ENCODE results near the gene PLPPR2. TPM values are rescaled to one million over a fixed set of nuclear protein-coding genes. Genes with fewer than 3 reads are reported as not detected.
"Not testable (repeated sequence)": the region's sequence is repeated elsewhere in the genome, so short reads cannot be mapped to it uniquely, and the experiment has no call there.

PLPPR2 gene, protein sequence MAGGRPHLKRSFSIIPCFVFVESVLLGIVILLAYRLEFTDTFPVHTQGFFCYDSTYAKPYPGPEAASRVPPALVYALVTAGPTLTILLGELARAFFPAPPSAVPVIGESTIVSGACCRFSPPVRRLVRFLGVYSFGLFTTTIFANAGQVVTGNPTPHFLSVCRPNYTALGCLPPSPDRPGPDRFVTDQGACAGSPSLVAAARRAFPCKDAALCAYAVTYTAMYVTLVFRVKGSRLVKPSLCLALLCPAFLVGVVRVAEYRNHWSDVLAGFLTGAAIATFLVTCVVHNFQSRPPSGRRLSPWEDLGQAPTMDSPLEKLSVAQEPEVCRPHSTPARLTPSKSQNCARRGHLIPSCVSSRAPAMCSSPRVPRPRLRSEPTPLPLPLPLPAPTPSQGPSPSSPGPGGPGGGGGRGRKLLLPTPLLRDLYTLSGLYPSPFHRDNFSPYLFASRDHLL
- polyA plus RNA-seq (ENCODE audit: insufficient read length in 4 of 4) = 10 to 100 TPM; 11.7 to 18.7 (median 13.7) TPM

DNA sequence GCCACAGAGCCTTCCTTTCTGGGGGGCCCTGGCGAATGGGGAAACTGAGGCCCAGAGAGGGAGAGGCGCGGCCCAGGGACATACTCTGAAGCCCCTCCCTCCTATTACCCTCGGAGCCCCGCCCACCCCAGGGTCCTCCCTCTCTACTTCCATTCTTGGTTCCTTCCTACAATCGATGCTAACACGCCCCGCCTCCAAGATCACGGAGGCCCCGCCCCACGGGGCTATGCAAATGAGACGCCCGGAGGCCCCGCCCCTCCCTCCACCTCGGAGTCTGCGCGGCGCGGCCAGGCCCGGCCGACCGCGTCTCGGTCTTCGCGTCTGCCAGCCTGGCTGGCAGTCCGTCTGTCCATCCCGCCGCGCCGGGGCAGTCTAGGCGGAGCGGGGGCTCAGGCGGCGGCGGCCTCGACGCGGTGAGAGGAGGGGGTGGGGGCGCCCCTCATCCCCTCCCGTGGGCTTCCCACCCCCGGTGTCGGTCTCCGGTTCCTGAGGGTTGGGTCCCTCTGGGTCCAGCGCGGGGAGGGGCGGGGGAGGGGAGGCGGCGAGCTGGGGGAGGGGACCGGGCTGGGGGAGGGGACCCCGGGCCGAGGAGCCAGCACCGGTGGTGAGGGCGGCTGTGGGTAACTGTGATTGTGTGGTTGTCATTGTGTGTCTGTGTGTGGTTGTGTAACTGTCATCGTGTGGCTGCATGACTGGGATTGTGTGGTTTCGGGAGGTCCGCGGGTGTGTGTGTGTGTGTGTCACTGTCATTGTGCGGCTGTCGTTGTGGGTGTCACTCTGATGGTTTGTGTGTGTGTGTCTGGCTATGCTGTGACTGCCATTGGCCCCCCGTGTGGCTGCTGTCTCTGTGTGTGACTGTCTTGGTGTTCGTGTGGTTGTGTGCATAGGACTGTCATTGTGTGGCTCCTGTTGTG is at the start of gene PLPPR2:
TSS of gene PLPPR2 (plus strand) at position 273 of the 914 bp plus-strand sequence. CDS start 2,242 bp downstream, outside the sequence.
- DNase-seq (ENCODE audit: low read depth in 4 of 4, low spot score in 3 of 4) = peak in 3 of 4 donors; percentile 69 to 74 (median 73)

DNA sequence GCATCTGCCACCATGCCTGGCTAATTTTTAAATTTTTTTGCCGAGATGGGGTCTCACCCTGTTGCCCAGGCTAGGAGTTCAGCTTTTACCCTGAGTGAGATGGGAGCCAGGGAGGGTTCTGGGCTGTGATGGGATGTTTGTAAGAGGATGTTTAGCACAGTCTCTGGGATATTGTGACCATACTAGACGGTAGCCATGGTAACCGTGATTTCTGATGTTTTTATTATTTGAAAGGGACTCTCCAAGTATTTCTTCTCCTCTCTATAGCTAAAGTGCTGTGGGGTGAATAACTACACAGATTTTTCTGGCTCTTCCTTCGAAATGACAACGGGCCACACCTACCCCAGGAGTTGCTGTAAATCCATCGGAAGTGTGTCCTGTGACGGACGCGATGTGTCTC is 48.9 kb upstream of the PLPPR2 start:
- DNase-seq (ENCODE audit: low read depth in 4 of 4, low spot score in 3 of 4) = no peak

DNA sequence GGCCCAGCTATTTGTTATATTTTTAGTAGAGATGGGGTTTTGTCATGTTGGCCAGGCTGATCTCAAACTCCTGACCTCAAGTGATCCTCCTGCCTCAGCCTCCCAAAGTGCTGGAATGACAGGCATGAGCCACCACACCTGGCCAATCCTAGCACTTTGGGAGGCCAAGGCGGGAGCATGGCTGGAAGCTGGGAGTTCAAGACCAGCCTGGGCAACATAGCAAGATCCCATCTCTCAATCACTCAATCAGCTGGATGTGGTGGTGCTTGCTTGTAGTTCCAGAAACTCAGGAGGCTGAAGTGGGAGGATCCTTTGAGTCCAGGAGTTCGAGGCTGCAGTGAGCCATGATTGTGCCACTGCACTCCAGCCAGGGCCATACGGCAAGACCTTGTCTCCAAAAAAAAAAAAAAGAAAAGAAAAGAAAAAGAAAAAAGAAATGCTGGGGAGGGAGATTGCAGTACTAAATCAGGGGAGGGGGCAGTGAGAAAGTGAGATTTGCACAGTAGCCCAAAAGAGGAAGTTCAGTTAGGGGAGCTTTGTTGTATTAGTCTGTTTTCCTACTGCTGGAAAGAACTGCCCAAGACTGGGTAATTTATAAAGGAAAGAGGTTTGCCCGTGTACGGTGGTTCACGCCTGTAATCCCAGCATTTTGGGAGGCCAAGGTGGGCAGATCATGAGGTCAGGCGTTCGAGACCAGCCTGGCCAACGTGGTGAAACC is 34.8 kb upstream of the PLPPR2 start:
- DNase-seq (ENCODE audit: low read depth in 4 of 4, low spot score in 3 of 4) = not testable (repeated sequence)

DNA sequence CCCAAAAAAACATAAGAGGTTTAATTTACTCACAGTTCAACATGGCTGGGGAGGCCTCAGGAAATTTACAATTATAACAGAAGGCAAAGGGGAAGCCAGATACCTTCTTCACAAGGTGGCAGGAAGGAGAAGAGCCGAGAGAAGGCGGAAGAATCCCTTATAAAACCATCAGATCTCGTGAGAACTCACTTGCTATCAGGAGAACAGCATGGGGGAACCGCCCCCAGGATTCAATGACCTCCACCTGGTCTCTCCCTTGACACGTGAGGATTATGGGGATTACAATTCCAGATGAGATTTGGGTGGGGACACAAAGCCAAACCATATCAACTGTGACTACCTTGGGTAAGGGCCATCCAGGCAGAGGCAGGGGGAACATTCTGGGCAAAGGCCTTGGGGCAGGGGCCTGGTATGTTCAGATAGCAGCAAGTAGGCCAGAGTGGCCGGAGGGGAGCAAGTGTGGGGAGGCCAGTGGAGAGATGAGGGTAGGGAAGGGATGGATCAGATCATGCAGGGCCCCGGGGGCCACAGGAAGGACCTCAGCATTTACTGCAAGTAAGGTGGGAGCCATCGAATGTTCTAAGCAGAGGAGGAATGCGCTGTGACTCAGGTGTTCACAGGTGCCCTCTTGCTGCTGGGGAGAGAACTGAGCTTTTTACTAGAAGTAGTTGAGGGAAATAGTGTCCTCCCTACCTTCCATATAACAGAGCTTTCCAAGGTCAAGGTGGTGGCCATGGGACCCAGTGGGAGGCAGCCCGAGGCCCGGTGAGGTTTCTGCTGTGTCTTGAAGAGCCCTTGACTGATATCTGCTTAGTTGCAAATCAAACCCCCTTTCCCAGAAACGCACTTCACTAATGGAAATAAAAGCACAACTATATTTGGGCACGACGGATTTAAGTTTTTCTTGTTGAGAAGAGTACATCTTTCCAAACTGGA is 33.8 kb upstream of the PLPPR2 start:
- DNase-seq (ENCODE audit: low read depth in 4 of 4, low spot score in 3 of 4) = no peak

DNA sequence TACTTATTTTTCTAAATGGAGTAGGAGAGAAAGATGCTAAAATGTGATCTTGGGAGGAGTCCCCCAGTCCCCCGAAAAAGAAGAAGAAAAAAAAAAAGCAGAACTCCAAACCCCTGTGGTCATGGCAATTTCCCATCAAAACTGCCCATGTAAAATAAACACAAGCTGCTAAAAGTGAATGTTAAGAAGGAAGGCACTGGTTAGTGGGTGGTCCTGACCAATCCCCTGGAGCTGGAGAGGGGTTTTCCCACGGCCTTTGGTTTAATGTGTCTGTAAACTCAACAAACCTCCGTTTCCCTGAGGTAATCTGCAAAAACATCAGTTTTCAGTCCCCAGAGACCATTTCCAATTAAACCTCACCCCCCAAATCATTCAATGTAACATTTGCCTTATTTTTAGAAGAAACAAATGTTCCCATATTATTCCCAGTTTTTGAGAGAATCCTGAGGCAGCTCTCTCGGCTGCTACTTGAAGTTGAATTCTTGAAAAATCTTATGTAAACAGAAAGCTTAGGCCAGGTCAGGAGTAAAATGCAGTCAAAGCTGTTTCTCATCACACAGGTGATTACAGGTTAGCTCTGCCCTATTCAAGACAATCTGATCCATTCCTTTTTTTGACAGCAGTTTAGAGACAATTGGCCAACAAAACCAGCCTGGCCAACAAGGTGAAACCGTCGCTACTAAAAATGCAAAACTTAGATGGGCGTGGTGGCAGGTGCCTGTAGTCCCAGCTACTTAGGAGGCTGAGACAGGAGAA is 32.8 kb upstream of the PLPPR2 start:
- DNase-seq (ENCODE audit: low read depth in 4 of 4, low spot score in 3 of 4) = no peak

DNA sequence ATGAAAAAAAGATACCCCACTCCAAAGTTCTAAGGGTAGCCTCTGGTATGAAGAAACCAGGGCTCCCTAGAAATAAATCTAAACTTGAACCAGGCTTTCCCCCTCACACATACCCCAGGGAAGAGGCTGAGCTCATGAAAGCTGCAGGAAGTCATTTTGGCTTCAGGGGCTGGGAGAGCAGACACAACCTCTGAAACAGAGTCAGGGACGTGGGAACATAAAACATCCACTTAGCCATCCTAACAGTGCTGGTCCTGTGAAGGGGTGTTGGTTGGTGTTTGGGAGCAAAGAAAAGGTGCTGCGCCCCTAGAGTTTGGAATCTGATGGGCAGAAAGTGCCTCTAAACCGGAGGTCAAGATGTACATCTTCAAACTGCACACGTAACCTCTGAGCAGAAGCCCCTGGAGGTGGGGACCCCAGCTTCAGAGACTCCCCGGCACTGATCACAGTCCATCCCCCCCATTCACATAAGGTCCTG is 31.6 kb upstream of the PLPPR2 start:
- no peak for DNase-seq (ENCODE audit: low read depth in 4 of 4, low spot score in 3 of 4)

DNA sequence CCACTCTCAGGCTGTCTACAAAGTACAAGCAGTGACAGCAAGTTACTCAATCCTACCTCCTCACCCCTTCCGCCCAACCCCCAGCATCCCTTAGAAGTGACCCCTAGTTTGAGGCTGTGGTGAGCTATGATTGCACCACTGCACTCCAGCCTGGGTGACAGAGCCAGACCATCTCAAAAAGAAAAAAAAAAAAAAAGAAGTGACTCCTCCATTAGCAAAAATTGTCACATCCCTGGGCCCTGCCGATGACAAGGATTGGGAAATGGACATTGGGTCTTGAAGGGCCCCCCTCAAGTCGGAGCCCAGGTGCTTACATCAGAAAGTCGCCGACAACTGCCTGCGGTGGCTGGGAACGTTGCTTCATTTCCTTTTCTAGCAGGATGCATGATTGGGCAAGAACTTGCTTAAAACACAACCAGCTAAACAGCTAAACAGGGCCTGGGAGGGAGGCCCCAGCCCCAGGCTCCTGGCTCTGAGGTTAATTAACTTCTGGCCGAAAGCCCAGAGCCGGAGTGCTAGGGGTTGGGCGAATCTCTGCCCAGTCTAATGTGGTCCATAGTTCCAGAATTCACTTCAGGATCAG is 31.1 kb upstream of the PLPPR2 start:
- DNase-seq (ENCODE audit: low read depth in 4 of 4, low spot score in 3 of 4) = peak; percentile 43 to 72 (median 66)

DNA sequence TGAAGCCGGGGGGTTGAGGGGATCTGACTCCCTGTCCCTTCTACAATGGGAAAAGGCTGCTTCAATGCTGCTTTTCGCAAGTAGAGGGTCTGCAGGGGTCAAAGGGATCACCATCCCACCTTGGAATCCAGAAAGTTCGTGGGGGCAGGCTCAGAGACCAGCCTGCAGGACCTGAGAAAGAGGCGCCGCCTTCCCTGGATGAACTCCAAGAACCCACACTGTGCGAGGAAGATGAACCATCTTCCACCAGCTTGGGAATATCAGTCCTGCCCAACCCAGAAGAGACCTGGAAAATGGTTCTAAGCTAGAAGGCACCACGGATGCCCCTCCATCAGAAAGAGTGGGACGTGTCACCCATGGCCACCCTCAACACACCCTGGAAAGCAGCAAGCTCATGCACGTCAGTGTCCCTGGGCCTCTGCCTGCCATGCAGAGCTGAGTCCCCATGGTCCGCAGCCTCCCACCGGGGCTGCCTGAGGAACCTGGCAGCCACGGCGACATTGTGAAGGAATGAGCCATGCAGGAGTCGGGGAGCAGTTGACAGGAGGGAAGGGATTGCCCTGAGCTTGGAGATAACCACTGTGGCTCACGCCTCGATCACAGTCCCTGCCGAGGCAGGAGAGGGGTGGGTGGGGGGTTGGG is 30.4 kb upstream of the PLPPR2 start:
- no peak for DNase-seq (ENCODE audit: low read depth in 4 of 4, low spot score in 3 of 4)

DNA sequence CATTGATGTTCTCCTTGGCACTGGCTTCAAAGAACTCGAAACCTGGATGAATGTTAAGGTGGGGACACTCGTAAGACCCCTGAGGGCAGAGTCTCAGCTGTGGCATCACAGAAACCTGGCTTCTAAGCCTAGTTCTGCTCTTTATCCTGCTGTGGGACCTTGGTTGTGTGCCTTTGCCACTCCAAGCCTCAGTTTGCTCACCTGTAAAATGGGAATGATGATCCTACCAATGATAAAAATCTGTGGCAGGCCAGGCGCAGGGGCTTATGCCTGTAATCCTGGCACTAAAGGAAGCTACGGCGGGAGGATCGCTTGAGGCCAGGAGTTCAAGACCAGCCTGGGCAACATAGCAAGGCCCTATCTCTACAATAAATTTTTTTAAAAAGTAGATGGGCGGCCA is 29.7 kb upstream of the PLPPR2 start:
- DNase-seq (ENCODE audit: low read depth in 4 of 4, low spot score in 3 of 4) = no peak

DNA sequence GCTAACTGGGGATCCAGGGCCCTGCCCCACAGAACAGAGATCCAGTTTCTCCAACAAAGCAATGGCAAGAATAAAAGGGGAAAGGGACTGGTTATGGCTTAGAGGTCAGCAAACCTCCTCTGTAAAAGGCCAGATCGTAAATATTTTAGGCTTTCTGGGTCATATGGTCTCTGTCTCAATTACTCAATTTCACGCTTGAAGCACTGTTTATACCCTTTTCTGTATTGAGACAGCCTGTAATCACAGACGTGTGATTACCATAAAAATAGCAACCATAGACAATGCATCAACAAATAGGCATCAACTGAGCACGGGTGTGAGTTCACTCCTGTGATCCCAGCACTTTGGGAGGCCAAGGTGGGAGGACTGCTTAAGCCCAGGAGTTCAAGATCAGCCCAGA is 25.1 kb upstream of the PLPPR2 start:
- DNase-seq (ENCODE audit: low read depth in 4 of 4, low spot score in 3 of 4) = no peak

DNA sequence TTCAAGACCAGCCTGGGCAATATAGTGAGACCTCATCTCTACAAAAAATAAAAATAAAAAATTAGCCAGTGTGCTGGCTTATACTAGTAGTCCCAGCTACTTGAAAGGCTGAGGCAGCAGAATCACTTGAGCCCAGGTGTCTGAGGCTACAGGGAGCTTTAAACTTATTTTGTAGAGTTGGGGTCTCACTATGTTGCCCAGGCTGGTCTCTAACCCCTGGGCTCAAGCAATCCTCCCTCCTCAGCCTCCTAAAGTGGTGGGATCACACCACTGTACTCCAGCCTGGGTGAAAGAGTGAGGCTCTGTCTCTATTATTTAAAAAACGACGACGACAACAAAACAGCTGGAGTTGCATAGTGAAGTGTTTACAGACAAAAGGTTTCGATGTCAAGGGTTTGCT is 23.7 kb upstream of the PLPPR2 start:
- no peak for DNase-seq (ENCODE audit: low read depth in 4 of 4, low spot score in 3 of 4)

DNA sequence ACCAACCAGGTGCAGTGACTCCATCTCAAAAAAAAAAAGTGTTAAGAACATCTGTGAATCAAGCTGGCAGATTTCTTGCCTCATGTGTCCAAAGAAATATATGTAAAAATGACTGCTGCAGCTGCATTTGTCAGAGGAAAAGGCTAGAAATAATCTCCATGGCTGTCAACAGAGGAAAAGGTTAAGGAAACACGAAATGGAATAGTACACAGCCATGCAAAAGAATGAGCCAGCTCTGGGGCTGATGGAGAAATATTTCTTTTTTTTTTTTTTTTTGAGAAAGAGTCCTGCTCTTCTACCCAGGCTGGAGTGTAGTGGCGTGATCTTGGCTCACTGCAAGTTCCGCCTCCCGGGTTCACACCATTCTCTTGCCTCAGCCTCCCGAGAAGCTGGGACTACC is 22.4 kb upstream of the PLPPR2 start:
- no peak for DNase-seq (ENCODE audit: low read depth in 4 of 4, low spot score in 3 of 4)

DNA sequence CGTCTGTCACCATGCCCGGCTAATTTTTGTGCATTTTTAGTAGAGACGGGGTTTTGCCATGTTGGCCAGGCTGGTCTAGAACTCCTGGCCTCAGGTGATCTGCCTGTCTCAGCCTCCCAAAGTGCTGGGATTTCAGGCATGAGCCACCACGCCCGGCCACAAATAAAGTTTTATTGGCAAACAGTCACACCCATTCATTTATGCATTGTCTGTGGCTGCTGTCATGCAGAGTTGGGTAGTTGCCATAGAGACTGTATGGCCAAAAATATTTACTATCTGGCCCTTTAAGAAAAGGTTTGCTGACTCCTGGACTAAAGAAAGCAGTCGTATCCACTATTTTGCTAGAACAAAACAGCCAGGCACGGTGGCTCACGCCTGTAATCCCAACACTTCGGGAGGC is 21.4 kb upstream of the PLPPR2 start:
- not testable (repeated sequence) for DNase-seq (ENCODE audit: low read depth in 4 of 4, low spot score in 3 of 4)

DNA sequence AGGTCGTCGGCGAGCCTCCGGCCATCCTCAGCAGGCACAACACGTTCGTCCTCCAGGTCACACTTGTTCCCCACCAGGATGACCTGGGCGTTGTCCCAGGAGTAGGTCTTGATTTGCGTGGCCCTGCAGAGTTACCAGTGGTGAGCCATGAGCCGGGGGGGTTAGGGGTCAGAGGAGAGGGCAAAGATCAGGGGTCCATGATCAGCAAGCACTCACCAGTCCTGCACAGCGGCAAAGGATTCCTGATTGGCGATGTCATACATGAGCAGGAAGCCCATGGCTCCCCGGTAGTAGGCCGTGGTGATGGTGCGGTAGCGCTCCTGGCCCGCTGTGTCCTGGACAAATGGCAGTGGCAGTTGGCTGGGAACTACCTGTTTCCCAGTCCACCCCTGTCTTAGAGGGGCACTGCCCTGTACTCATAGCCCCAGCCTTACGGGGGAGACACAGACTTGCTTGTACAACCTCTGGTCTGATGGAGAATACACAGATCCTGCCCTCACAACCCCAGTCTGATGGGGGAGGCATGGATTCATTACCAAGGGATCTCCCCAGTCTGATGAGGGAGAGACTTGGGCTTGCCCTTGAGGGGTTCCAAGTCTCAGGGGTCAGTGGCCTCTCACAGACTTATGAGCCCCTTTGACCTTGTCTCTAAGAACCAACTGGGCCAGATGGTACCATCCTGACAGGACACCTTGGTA is 19.6 kb upstream of the PLPPR2 start:
- DNase-seq (ENCODE audit: low read depth in 4 of 4, low spot score in 3 of 4) = no peak

DNA sequence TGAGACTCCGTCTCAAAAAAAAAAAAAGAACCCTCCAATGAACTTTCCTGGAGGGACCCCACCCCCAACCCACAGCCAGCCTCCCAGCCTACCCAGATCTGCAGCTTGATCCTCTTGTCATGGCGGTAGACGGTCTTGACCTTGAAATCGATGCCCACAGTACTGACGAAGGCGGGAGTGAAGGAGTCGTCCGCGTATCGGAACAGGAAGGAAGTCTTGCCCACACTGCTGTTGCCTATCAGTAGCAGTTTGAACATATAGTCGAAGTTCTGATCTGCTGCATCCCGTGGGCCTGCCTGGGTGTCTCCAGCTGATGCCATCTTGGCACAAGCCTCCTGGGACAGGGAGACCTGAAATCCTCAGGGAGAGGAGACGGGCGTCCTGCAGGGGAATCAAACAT is 18.2 kb upstream of the PLPPR2 start:
- DNase-seq (ENCODE audit: low read depth in 4 of 4, low spot score in 3 of 4) = no peak

DNA sequence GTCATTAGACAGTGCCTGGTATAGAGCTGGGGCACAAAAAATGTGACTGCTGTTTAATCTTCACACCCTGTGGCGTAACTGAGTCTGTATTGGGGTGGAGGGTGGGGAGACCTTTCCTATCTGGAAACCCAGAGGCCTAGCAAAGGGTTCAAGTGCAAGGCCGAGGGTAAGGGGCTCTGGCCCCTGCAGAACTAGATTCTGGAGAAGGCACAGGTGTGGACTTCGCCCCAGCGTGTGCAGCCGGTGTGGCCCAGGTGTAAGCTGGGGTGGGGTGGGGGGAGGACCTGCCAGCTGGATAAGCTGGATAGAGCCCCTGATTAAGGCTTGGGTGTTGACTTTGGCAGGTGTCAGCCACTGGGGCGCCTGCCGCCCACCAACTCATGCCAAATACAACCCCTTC is 17.1 kb upstream of the PLPPR2 start:
- no peak for DNase-seq (ENCODE audit: low read depth in 4 of 4, low spot score in 3 of 4)

DNA sequence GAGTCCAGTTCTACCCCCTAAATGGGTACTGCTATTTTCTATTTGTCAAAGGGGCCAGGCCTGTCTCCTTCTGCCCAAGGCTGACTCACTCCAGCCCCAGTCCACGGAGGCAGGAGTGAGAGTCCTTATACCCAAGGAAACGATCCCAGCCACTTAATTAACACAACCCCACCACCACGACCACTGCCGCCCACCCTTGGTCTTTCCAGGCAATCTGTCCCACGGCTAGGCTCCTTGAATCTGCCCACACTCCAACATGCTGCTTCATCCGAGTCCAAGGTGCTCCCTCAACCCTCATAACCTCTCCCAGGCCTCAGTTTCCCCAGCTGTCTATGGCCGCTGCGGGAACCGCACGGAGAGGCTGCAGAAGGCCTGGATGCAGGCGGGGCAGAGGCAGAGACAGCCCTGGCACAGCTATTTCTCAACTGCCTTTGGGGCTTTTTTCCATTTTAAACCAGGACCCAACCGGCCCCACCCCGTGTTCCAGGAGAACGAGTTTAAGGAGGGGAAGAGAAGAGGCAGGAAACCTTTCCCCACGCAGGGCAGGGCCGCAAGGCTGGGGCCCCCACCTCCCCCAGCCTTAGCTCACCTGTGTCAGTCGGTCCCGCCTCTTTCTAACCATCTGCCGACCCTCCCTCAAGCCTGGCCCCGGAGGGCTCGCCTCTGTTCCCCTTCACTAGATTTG is 16.5 kb upstream of the PLPPR2 start:
- DNase-seq (ENCODE audit: low read depth in 4 of 4, low spot score in 3 of 4) = no peak

Measured in right renal pelvis (tissue), 4 donors.